HG03457 (cell line): ENCODE data around the gene DDN.

Experiments
- ATAC-seq: cut with Tn5 transposase; IDR thresholded peaks from one replicate; pipeline ENCODE4 v1.9.1; 2021; ENCODE audit warnings: moderate number of reproducible peaks; ENCODE audit not compliant: unreplicated experiment

Gene DDN

DNA sequence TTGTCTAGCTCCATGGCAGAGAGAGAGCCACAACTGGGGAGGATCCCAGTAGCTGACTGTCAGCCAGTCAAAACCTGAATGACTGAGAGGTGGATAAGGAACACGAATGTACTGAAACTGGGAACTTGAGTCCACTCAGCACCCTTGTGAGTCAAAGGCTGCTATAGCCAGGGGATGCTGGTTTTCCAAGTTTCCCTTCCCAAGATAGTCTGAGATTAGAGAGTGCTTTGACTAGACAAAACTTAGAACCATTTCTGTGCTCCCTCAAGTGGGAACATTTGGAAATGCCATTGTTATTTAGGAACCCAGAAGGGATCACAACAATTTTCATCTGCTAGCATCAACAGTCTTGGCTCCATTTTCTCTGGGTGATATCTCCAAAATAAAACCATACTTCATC is 15.4 kb upstream of the DDN start:
- no peak for ATAC-seq

DNA sequence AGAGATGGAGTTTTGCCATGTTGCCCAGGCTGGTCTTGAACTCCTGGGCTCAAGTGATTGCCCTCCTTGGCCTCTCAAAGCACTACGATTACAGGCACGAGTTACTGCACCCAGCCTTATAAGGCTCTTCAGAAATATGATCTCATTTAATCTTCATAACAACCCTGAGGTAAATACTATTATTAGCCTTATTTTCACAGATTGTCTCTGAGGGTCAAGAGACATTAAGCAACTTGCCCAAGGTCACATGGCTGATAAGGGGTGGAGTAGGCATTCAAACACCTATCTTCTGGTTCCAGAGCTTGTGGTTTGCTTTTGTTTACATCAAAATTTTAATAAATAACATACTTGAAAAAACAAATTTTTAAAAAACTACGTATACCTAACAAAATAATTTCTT is 14.3 kb upstream of the DDN start:
- ATAC-seq = no peak

- no peak for ATAC-seq
These were observed 13.6 kb upstream of the DDN start for GRCh38 chr12:49012739-49013138.

GRCh38 chr12:49010092-49010668 is 11.0 kb upstream of the DDN start:
- ATAC-seq = no peak

- ATAC-seq = no peak
These were observed 9.8 kb upstream of the DDN start for GRCh38 chr12:49008943-49009342.

DNA sequence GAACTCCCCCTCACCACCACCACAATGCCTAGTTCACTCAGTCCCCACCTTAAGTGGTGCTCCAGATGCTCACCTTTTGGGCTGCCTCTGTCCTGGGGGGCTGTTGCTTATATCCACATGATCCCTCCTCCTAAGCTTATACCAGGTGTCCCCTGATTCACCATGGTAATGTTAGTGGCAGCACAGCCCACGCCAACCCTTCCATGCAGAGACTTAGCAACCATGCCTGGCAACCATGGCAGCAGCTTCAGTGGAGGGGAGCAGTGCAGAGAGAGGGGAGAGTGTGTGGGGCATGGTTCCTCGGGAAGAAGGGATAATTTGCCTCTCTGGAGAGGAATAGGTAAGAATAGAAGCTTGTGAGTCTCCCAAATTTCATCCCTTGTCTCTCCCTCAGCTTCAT is 1.2 kb upstream of the DDN start:
- ATAC-seq = no peak

DNA sequence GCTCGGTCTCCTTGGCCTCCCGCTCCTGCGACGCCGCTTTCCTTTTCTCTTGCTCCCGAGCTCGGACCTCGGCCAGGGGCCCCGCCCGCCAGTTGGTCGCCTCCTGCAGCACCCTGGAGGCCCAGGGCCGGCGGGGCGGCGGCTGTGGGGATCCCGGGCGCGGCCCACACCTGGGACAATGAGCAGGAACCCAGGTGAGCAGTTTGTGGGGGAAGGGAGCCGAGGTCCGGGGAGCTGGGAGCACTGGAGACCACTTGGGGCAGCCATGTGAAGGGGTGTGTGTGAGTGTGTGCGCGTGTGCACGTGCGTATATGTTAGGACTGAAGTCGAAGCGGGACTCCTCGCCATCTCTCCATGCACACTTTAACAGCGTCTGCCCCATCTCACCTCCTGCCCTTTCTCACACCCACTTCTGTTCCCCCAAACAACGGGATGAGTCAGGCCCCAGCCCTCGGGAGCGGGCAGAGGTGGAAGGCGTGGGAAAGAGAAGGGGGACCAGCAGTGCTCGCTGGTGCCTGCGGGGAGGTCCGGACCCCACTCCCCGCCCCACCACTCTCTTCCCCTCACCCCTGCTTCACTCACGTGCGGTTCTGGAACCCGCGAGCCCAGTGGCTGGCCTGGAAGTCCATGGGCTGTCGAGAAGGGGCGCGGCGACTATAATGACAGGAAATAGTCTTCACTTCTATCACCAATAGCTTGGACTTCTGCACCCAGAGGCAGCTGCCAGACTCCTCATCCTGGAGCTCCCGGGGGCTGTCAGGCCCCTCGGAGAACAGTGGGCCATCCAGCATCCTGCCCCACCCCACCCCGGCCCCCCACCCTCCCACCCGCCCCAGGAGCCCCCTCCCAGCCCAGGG is 450 bp downstream of the DDN start:
- ATAC-seq = no peak

- no peak for ATAC-seq
These were observed 1.3 kb downstream of the DDN start for GRCh38 chr12:48997719-48998496.

DNA sequence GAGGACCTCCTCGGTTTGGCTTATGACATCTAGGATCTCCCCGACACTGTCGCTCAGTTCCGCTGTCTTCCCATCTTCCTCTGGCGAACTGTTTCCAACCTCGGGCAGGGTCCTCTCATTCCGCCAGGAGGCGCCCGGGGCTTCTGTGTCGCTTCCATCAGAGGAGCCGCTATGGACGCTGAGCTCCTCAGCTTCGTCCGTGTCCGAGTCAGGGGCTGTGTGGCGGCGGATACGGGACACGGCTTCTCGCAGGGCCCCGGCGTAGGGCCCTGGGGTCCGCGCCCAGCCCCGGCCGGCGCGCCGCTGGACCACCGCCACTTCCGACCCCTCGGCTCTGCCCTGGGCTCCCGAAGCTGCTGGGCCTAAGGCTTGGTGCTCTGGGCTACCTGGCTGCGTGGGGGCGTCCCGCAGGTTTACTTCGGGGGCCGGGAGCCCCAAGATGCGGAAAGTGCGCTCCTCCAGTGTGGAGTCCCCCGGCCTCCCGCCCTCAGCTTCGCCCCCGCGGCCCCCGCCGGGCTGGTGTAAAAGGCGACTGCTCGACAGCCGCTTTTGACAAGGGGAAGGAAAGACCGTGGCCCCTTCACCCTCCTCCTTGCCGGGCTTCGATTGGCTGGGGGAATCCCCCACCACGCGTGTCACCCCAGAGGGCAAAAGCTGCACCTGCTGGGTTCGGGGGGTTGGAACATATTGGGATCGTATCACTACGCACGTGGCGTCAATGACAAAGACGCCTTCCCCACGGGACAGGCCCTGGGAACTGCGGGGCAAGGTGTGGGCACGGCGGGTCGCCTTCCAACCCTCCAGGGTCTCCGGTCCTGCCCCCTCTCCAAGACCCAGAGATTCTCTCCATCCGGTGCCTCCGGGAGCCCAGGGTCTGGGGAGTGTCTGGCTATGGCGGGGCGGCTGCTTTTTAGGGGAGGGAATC is 2.1 kb downstream of the DDN start:
- ATAC-seq = no peak

DNA sequence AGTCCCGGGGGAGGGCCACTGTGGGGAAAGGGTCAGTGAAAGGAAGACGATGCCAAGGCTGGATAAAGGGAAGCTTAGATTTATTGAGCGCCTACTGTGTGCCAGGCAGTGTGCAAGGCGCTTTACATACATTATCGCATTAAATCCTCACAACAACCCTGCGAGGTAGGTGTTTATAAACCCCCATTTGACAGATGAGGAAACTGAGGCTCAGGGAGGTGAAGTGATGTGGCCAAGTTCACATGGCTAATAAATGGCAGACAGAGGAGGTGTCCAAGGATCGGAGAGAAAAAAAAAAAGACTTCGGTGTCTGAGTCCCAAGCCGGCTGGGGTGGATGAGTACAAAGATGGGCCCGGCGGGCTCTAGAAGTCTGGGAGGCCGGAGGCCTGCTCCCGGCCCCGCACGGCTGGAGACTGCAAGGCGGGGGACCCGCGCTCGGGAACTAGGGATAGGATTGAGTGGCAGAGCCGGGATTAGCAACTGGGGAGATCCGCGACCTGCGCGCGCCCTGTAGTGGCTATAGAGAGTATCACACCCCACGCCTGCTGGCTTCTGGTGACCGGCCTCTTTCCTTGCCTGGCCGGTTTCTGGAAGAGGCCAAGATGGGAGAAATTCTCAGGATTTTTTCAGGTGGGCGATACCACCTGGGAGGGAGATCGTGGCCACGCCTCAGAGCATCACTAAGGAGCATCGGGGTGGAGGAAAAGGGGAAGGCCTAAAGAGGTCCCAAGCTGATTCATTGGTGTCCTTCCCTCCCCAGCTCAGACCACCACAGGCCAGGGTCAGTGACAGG is 3.9 kb downstream of the DDN start:
- ATAC-seq = no peak

DNA sequence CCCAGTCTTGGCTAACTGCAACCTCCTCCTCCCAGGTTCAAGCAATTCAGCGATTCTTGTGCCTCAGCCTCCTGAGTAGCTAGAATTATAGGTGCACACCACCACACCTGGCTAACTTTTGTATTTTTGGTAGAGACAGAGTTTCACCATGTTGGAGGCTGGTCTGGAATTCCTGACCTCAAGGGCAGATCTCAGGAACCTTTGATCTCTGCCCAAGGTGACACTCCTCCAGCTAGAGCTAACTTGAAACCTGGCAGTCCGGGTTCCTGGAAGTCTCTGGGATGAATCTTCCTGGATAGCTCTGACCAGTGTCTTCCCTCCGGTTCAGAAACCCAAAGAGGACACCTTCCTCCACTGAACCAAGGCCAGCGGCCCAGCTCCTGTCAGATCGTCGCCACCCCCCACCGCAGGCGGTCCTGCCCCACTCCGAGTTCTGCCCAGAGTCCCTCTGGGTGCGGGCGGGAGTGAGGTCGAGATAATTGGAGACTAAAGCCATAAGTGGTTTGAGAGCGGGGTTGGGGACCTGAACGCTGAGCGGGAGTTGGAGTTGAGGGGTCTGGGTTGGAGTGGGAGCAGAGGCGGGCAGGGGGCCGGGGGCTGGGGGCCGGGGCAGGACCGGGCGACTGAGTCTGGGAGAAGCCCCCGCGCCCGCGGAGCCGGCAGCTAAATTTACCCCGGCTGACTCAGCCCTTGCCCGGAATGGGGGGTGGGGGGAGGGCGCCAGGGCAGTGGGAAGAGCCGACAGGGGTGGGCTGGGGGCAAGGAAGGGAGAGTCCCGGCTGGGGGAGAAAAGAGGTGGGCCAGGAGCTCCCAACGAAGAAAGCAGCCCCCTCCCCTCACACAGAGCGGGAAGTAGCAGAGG is 4.7 kb downstream of the DDN start:
- ATAC-seq = no peak

GRCh38 chr12:48993787-48994186 is 5.4 kb downstream of the DDN start:
- ATAC-seq = no peak

- no peak for ATAC-seq
These were observed 7.7 kb downstream of the DDN start for GRCh38 chr12:48991247-48992050.

DNA sequence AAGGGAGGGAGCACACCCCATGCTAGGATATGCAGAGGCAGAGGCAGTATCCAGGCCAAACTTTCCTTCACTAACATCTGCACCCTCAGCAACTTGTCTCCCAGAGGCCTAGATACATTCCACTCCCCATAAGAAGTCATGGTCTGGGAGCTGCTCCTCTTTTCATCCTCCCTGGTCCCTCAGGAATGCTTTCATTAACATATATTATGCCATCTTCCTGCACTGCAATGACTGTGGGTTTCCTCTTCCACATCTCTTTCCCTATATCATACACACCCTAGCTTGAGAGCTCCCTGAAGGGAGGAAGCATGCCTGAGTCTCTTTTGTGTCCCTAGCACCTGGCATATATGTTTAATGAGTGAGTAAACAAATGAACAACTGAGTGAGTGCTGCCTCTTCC is 8.6 kb downstream of the DDN start:
- ATAC-seq = no peak

DNA sequence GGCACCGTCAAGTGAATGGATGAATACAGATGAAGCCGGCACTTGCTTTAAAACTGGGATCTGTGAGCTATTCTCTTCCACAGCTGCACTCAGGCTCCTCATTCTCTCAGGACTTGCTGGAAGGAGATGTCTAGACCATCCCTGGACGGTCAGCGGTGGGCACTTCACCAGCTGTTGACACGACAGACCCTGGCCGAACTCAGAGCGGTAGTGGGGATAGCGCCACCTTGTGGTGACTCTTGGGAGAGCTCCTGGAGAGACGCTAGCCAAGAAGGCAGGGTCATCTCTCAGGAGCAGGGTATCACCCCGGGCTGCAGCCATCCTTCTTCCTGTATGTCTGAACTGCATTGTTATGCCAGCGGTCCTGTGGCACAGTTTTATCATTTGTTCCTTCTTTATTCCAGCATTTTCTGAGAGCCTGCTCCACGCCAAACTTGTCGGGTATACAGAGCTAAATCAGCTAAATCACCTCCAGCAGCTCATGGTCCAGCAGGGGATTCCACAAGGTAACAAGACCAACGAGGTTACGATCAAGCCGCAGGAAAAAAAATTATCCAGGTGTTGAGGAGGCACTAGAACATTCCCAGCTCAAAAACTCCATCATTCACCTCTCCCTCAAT is 11.0 kb downstream of the DDN start:
- no peak for ATAC-seq

DNA sequence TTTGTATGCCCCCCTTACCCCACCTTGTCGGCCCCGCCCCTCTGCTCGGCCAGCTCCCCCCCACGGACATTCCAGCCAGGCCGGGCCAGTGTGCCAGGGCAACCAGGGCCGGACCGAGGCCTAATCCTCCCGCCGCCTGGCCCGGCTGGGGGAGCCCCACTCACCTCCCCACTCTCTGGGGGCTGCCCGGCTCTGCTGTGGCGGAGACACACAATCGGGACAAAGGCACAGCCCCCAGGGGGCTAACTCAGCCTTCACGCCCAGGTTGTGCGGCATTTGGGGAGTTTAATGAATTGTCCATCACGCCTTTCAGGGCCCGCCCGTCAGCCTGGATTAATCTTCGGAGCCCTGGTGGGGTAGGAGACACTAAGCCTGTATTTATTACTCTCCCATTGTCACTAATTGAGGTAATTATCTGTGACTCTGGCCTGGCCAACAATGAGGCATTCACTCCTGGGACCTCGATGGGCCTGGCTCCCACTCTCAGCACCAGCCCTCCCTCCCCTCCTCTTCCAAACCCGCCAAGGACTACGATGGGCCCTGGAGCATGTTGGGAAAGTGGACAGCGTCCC is 12.4 kb downstream of the DDN start:
- no peak for ATAC-seq

GRCh38 chr12:48985901-48986300 is 13.3 kb downstream of the DDN start:
- ATAC-seq = no peak
